PC-9 (cell line): ENCODE data around the gene GALNT7. TPM values are rescaled to one million over a fixed set of nuclear protein-coding genes. Genes with fewer than 3 reads are reported as not detected.

Experiments
- BruUV-seq: library from RNA; stranded (reverse); fragments of 400-500 nt; replicated peaks from 2 replicates; lab custom pipeline; 2021; lab: Mats Ljungman, UMichigan
- CTCF ChIA-PET: fragments of 300-600 bp; sonication (Branson Sonifier 250); formaldehyde crosslinking; loops from one replicate; lab custom pipeline; 2022; ENCODE audit warnings: antibody characterized with exemption; lab: Charles Lee
- POLR2A ChIA-PET: fragments of 300-600 bp; sonication (Branson Sonifier 250); formaldehyde crosslinking; loops from one replicate; lab custom pipeline; 2022; ENCODE audit warnings: antibody characterized with exemption; ENCODE audit not compliant: unreplicated experiment; lab: Charles Lee
- DNase-seq, 2 experiments: peaks; one replicate each; pipeline versions ENCODE4 v3.0.0 to v3.0.0-alpha.2; 2015 to 2022; ENCODE audit warnings: mixed read lengths in 1 of 2
- H2AFZ ChIP-seq: fragments of 200-600 bp; sonication (generic); 2 replicates; pipeline ENCODE4 v1.8.1; 2017; ENCODE audit warnings: antibody characterized with exemption
- H3F3A ChIP-seq: fragments of 200-600 bp; sonication (generic); 2 replicates; pipeline ENCODE4 v1.8.1; 2017; ENCODE audit warnings: antibody characterized with exemption, mild to moderate bottlenecking, low read depth; ENCODE audit not compliant: insufficient read depth
- H3K27ac ChIP-seq: fragments of 200-600 bp; sonication (generic); 2 replicates; pipeline ENCODE4 v1.6.1; 2016; ENCODE audit warnings: mixed run types
- H3K27me3 ChIP-seq: fragments of 200-600 bp; sonication (generic); 2 replicates; pipeline ENCODE4 v1.6.1; 2016; ENCODE audit warnings: low read depth, mixed run types; ENCODE audit not compliant: insufficient read depth
- H3K36me3 ChIP-seq: fragments of 200-600 bp; sonication (generic); 2 replicates; pipeline ENCODE4 v1.6.1; 2016; ENCODE audit warnings: low read depth, mixed run types
- H3K4me1 ChIP-seq: fragments of 200-600 bp; sonication (generic); replicated peaks from 2 replicates; pipeline ENCODE4 v1.6.1; 2016; ENCODE audit warnings: mixed run types; ENCODE audit not compliant: insufficient read depth
- H3K4me2 ChIP-seq: fragments of 200-600 bp; sonication (generic); 2 replicates; pipeline ENCODE4 v1.6.1; 2017; ENCODE audit warnings: mixed run types
- H3K4me3 ChIP-seq: fragments of 200-600 bp; sonication (generic); 2 replicates; pipeline ENCODE4 v1.6.1; 2016; ENCODE audit warnings: mixed run types
- H3K79me2 ChIP-seq: fragments of 200-600 bp; sonication (generic); 2 replicates; pipeline ENCODE4 v1.6.1; 2017; ENCODE audit warnings: low read depth, mixed run types
- H3K9me2 ChIP-seq: fragments of 200-600 bp; sonication (generic); 2 replicates; pipeline ENCODE4 v1.8.1; 2017; ENCODE audit warnings: mild to moderate bottlenecking; ENCODE audit not compliant: insufficient read depth
- H3K9me3 ChIP-seq: fragments of 200-600 bp; sonication (generic); 2 replicates; pipeline ENCODE4 v1.8.1; 2016; ENCODE audit warnings: low read depth; ENCODE audit not compliant: insufficient read depth
- H4K20me1 ChIP-seq: fragments of 200-600 bp; sonication (generic); 2 replicates; pipeline ENCODE4 v1.8.1; 2017; ENCODE audit not compliant: insufficient read depth
- CTCF ChIP-seq: fragments of 200-600 bp; sonication (generic); conservative IDR thresholded peaks from 2 replicates; pipeline ENCODE4 v1.6.1; 2017; ENCODE audit warnings: mixed run types, antibody characterized with exemption, mild to moderate bottlenecking, moderate library complexity
- EZH2 ChIP-seq: fragments of 200-600 bp; sonication (generic); IDR thresholded peaks from 2 replicates; pipeline ENCODE4 v1.8.0; 2017; ENCODE audit warnings: antibody characterized with exemption, low read depth
- intact Hi-C: fragments of 100-400 bp; cut with micrococcal nuclease; formaldehyde crosslinking; loops from one replicate; pipeline ENCODE4 v1.10.0; 2022; ENCODE audit not compliant: unreplicated experiment
- total RNA-seq: library from RNA; stranded (reverse); gene quantifications from 2 replicates; pipeline ENCODE4 v1.2.3, GENCODE V29; 2021

GALNT7 gene
- total RNA-seq, 1 experiment from 2014 or later = 57.2 TPM

GRCh38 chr4:173208420-173208819 lies 39.8 kb downstream of the GALNT7 start:
- Histone ChIP-seq H3K79me2 (peaks cover 29% of the 10 kb centered on the region), H3K27me3 (no peaks in the 10 kb centered on the region), H3K9me3 (no peaks in the 10 kb centered on the region; the same call in 1 of the 2 replicates), H4K20me1 (no peaks in the 10 kb centered on the region), H3K4me3 (no peak overlapping the region), H3K4me1 (peaks cover 43% of the 10 kb centered on the region), H2AFZ (no peak overlapping the region), H3K27ac (0 out of 2 replicates have a peak overlapping the region, but pooled peaks have one; percentile 88), H3K36me3 (no peaks in the 10 kb centered on the region), H3F3A (peaks cover 29% of the 10 kb centered on the region), H3K9me2 (no peaks in the 10 kb centered on the region), H3K4me2 (no peak overlapping the region)
- TF ChIP-seq EZH2 = no peak
- TF ChIP-seq CTCF = no peak
- ChIA-PET CTCF (no interaction called here), POLR2A (no interaction called here)
- no peak for DNase-seq
- no TSS peak for BruUV-seq
- intact Hi-C loops = no loop called here

GRCh38 chr4:173211222-173211621 lies 42.6 kb downstream of the GALNT7 start:
- Histone ChIP-seq H2AFZ (no peak overlapping the region), H3K27ac (peak overlapping the region; percentile 75), H4K20me1 (no peaks in the 10 kb centered on the region), H3K9me3 (no peaks in the 10 kb centered on the region), H3K79me2 (peaks cover 42% of the 10 kb centered on the region), H3K4me2 (peak overlapping the region; percentile 57), H3K9me2 (no peaks in the 10 kb centered on the region), H3F3A (peaks cover 29% of the 10 kb centered on the region), H3K4me1 (peaks cover 53% of the 10 kb centered on the region), H3K27me3 (no peaks in the 10 kb centered on the region), H3K4me3 (no peak overlapping the region), H3K36me3 (no peaks in the 10 kb centered on the region)
- no peak for DNase-seq
- no peak for TF ChIP-seq CTCF
- TF ChIP-seq EZH2 = no peak
- CTCF ChIA-PET = interaction anchor here (0.6 kb wide), 1 partner anchor 26 kb away, joined by 3 read pairs; no protein-coding TSS in a partner anchor
- no TSS peak for BruUV-seq
- POLR2A ChIA-PET = interaction anchor here (0.6 to 1.0 kb wide), 2 partner anchors 41 to 43 kb away, joined by 3 to 11 read pairs; partner anchors contain the start of gene GALNT7
- intact Hi-C loops = loop anchor here (5.0 kb wide), 1 partner anchor 89 kb away; no protein-coding TSS in a partner anchor

- Histone ChIP-seq H3K4me1 (peaks cover 53% of the 10 kb centered on the region), H3K9me3 (no peaks in the 10 kb centered on the region), H3K36me3 (no peaks in the 10 kb centered on the region), H2AFZ (no peak overlapping the region), H3K9me2 (no peaks in the 10 kb centered on the region), H3K27me3 (no peaks in the 10 kb centered on the region), H3K27ac (peak overlapping the region; percentile 75), H3K4me3 (0 out of 2 replicates have a peak overlapping the region, but pooled peaks have one; percentile 10), H3K4me2 (peak overlapping the region; percentile 57), H4K20me1 (no peaks in the 10 kb centered on the region), H3K79me2 (peaks cover 43% of the 10 kb centered on the region), H3F3A (peaks cover 29% of the 10 kb centered on the region)
- no TSS peak for BruUV-seq
- ChIA-PET POLR2A (interaction anchor here (0.6 to 1.0 kb wide), 2 partner anchors 40 to 44 kb away, joined by 3 to 11 read pairs; partner anchors contain the start of gene GALNT7), CTCF (no interaction called here)
- TF ChIP-seq EZH2 (no peak), CTCF (no peak)
- intact Hi-C loops = loop anchor here (5.0 kb wide), 1 partner anchor 90 kb away; no protein-coding TSS in a partner anchor
- DNase-seq = peak in 1 of 2 experiments; percentile 84
These were observed 43.2 kb downstream of the GALNT7 start for GRCh38 chr4:173211838-173212237.
